K562 (cell line): ENCODE data around the gene FAM120AOS. TPM values are rescaled to one million over a fixed set of nuclear protein-coding genes. Genes with fewer than 3 reads are reported as not detected.

Experiments
- ATAC-seq: fragments of 200-7000 bp; cut with Tn5 transposase; 3 replicates; pipeline ENCODE4 v1.9.1; 2020; ENCODE audit warnings: moderate library complexity
- BruUV-seq: library from RNA; stranded (reverse); fragments of 400-500 nt; replicated peaks from 2 replicates; lab custom pipeline; 2021; lab: Mats Ljungman, UMichigan
- CTCF ChIA-PET: fragments of 300-600 bp; formaldehyde crosslinking; extraction: SDS; loops from one replicate; lab custom pipeline; 2021; ENCODE audit warnings: low intra/inter-chr PET ratio; lab: Yijun Ruan, JAX
- POLR2A ChIA-PET: fragments of 300-600, 350-650 bp; sonication (Branson Sonifier 250); formaldehyde crosslinking; extraction: SDS; loops from one replicate; lab custom pipeline; 2021; ENCODE audit warnings: antibody characterized with exemption, inconsistent platforms; lab: Yijun Ruan, JAX
- DNase-seq, 4 experiments: peaks; one replicate each; pipeline versions ENCODE4 v3.0.0 to v3.0.0-alpha.2; 2011 to 2018; ENCODE audit warnings: low spot score in 3 of 4, mixed read lengths in 3 of 4; ENCODE audit errors: extremely low read depth in 1 of 4
- FAIRE-seq: peaks from 2 replicates; lab custom pipeline; 2011; peaks lifted over from hg19 to GRCh38; lab: Jason Lieb, UNC
- H2AFZ ChIP-seq: 2 replicates; pipeline ENCODE4 v1.6.0; 2011; ENCODE audit warnings: low read depth, low read length, control low read depth, inconsistent platforms
- H3K27ac ChIP-seq: fragments of 200-600 bp; 3 replicates; pipeline ENCODE4 v1.8.0; 2011; ENCODE audit warnings: low read depth, mild to moderate bottlenecking, control low read depth, inconsistent platforms, low read length, moderate library complexity, mixed read lengths; ENCODE audit errors: extremely low read depth
- H3K27me3 ChIP-seq, 2 experiments: fragments of 300-600 bp in 1 of 2; 2 replicates in 1 of 2; 3 replicates in 1 of 2; pipeline versions ENCODE4 v1.6.0 to v1.8.0; 2011; ENCODE audit warnings: inconsistent platforms in 2 of 2, low read length in 2 of 2, mild to moderate bottlenecking in 1 of 2, mixed read lengths in 1 of 2, moderate library complexity in 1 of 2; ENCODE audit not compliant: control insufficient read depth in 2 of 2, insufficient read depth in 2 of 2
- H3K36me3 ChIP-seq: fragments of 300-600 bp; 3 replicates; pipeline ENCODE4 v1.8.0; 2011; ENCODE audit warnings: mild to moderate bottlenecking, low read length, inconsistent platforms; ENCODE audit not compliant: control insufficient read depth, insufficient read depth
- H3K4me1 ChIP-seq, 2 experiments: fragments of 200-600 bp in 1 of 2; replicated peaks in 1 of 2; 2 replicates in 1 of 2; 3 replicates in 1 of 2; pipeline versions ENCODE4 v1.5.1 to v1.8.0; 2011; ENCODE audit warnings: inconsistent platforms in 2 of 2, low read length in 2 of 2, mild to moderate bottlenecking in 1 of 2, mixed read lengths in 1 of 2, moderate library complexity in 1 of 2; ENCODE audit not compliant: control insufficient read depth in 2 of 2, insufficient read depth in 2 of 2
- H3K4me2 ChIP-seq: 2 replicates; pipeline ENCODE4 v1.6.1; 2011; ENCODE audit warnings: low read length, control low read depth, inconsistent platforms, mixed read lengths; ENCODE audit not compliant: insufficient read depth
- H3K4me3 ChIP-seq: fragments of 200-600 bp; sonication (generic), shearing (Covaris generic); 2 replicates; pipeline ENCODE4 v1.5.1; 2016; ENCODE audit warnings: control low read depth, inconsistent platforms
- H3K79me2 ChIP-seq: fragments of 200-600 bp; 3 replicates; pipeline ENCODE4 v1.8.0; 2011; ENCODE audit warnings: low read length, inconsistent platforms; ENCODE audit not compliant: control insufficient read depth, insufficient read depth
- H3K9ac ChIP-seq, 2 experiments: 2 replicates each; pipeline versions ENCODE4 v1.6.0 to v1.6.1; 2011; ENCODE audit warnings: low read depth in 2 of 2, low read length in 2 of 2, control low read depth in 1 of 2, inconsistent platforms in 1 of 2, mild to moderate bottlenecking in 1 of 2, mixed read lengths in 1 of 2; ENCODE audit not compliant: insufficient read depth in 1 of 2
- H3K9me1 ChIP-seq: one replicate; pipeline ENCODE4 v1.6.0; 2011; ENCODE audit warnings: inconsistent platforms, mild to moderate bottlenecking, low read length, moderate library complexity; ENCODE audit not compliant: control insufficient read depth, insufficient read depth
- H3K9me3 ChIP-seq: replicated peaks from 2 replicates; pipeline ENCODE4 v1.5.1; 2011; ENCODE audit warnings: low read depth, low read length, inconsistent platforms; ENCODE audit not compliant: control insufficient read depth, insufficient read depth
- H4K20me1 ChIP-seq: replicated peaks from 2 replicates; pipeline ENCODE4 v1.6.1; 2011; ENCODE audit warnings: low read length, inconsistent platforms, mixed read lengths; ENCODE audit not compliant: control insufficient read depth, insufficient read depth
- PBX2 ChIP-seq, 2 experiments: IDR thresholded peaks in 1 of 2; conservative IDR thresholded peaks in 1 of 2; 2 replicates each; pipeline ENCODE4 v1.6.1; 2016; ENCODE audit warnings: low read depth in 2 of 2, mild to moderate bottlenecking in 1 of 2, missing compliant biosample characterization in 1 of 2, missing genetic modification characterization in 1 of 2, moderate library complexity in 1 of 2
- YY1 ChIP-seq, 3 experiments: IDR thresholded peaks; 2 replicates each; pipeline ENCODE4 v1.6.1; 2011; ENCODE audit warnings: low read length in 2 of 3, mild to moderate bottlenecking in 2 of 3, moderate library complexity in 2 of 3, borderline replicate concordance in 1 of 3, control low read depth in 1 of 3, low read depth in 1 of 3; ENCODE audit not compliant: insufficient read depth in 3 of 3, insufficient replicate concordance in 2 of 3, control insufficient read depth in 1 of 3, insufficient read length in 1 of 3; ENCODE audit errors: extremely low read depth in 1 of 3
- ZC3H11A ChIP-seq: IDR thresholded peaks from 2 replicates; pipeline ENCODE4 v1.6.1; 2012; ENCODE audit warnings: low read depth, low read length, improper control_type of control experiment
- ZFX ChIP-seq: sonication (generic); formaldehyde crosslinking; IDR thresholded peaks from 2 replicates; pipeline ENCODE4 v1.8.0; 2022; ENCODE audit warnings: mild to moderate bottlenecking, missing genetic modification reagents, moderate library complexity
- WGBS: fragments of 100-300 bp; shearing (Covaris generic); methylation state at CpG from one replicate; pipeline ENCODE4 v1.1.6; 2016; ENCODE audit warnings: low coverage, mixed read lengths; ENCODE audit not compliant: insufficient coverage; ENCODE audit errors: missing lambda C conversion rate; 5-methylcytosine and 5-hydroxymethylcytosine counted together
- in situ Hi-C: fragments of 300-500 bp; cut with MboI; formaldehyde crosslinking; loops from 4 replicates; pipeline ENCODE4 v1.15.0; 2018; ENCODE audit warnings: inconsistent platforms, mixed read lengths
- intact Hi-C: fragments of 100-400 bp; cut with micrococcal nuclease; formaldehyde crosslinking; loops from 2 replicates; pipeline ENCODE4 v1.14.2; 2022
- polyA plus RNA-seq, 8 experiments: library from polyadenylated mRNA; depleted of rRNA in 4 of 8; stranded (reverse) in 5 of 8; unstranded in 3 of 8; fragments of >200 nt; fragmentation: Nextera tagmentation in 2 of 8; fragmentation: Illumina TruSeq in 1 of 8; extraction: Ambion mirVana in 2 of 8; extraction: Trizol in 1 of 8; gene quantifications; 2 replicates each; pipeline versions ENCODE4 v1.2.1 to v1.2.3, GENCODE V29; 2011 to 2014; ENCODE audit warnings: inconsistent platforms in 1 of 8, missing spikeins in 1 of 8
- total RNA-seq, 7 experiments: library from RNA; depleted of rRNA in 6 of 7; stranded (reverse); fragments of >200 nt in 6 of 7; fragmentation: Illumina TruSeq in 2 of 7; extraction: Trizol in 2 of 7; gene quantifications; 2 replicates each; pipeline versions ENCODE4 v1.2.1 to v1.2.3, GENCODE V29; 2011 to 2021; ENCODE audit warnings: low replicate concordance in 1 of 7

FAM120AOS gene
- total and polyA plus RNA-seq, 9 of the 15 experiments (the other 6 are each of a cell fraction or from before 2014, with no cell fraction given), result 18.8 to 53.4 (median 41.4) TPM

GRCh38 chr9:93464395-93464794 is 11.0 kb upstream of the FAM120AOS start:
- H3K4me1 ChIP-seq, result peaks cover 8 to 31% of the 10 kb centered on the region in 2 experiments; a peak in 4 of 5 replicates

More at GRCh38 chr9:93464395-93464794, 11.0 kb upstream of the FAM120AOS start:
- ATAC-seq (peak; percentile 17), DNase-seq (no peak), FAIRE-seq (no peak)
- intact Hi-C loops (no loop called here), in situ Hi-C loops (no loop called here)
- Histone ChIP-seq H3K27me3 (no peaks in the 10 kb centered on the region), H4K20me1 (peaks cover 18% of the 10 kb centered on the region), H3K9me1 (peaks cover 3% of the 10 kb centered on the region), H3K4me2 (0 out of 2 replicates have a peak overlapping the region, but pooled peaks have one; percentile 37), H2AFZ (no peak overlapping the region), H3K9me3 (no peaks in the 10 kb centered on the region), H3K27ac (peak overlapping the region; percentile 16; the same call in 2 of the 3 replicates), H3K79me2 (peaks cover 100% of the 10 kb centered on the region), H3K4me3 (no peak overlapping the region), H3K36me3 (peaks cover 21% of the 10 kb centered on the region; the same call in 2 of the 3 replicates), H3K9ac (no peak overlapping the region)
- BruUV-seq, result no TSS peak
- POLR2A ChIA-PET, result interaction anchor here (0.6 to 4.1 kb wide), 6 partner anchors 8 to 202 kb away, joined by 3 to 53 read pairs (median 4); partner anchors contain the start of gene FAM120AOS
- TF ChIP-seq ZC3H11A, result no peak
- TF ChIP-seq PBX2 (CRISPR knock-in tag; IDR thresholded peaks at IDR 0.05; ENCODE audit: low read depth), result no peak
- peak; percentile 20; the same call in 1 of the 2 replicates for TF ChIP-seq PBX2 (tag; conservative IDR thresholded peaks at IDR 0.05; ENCODE audit: low read depth)
- peak in 1 of 3 experiments; percentile 19 for TF ChIP-seq YY1 (IDR thresholded peaks at IDR 0.05; ENCODE audit: borderline replicate concordance in 1 of 3, control insufficient read depth in 1 of 3, extremely low read depth in 1 of 3, insufficient read depth in 3 of 3, insufficient read length in 1 of 3, insufficient replicate concordance in 2 of 3, low read depth in 1 of 3, low read length in 2 of 3)
- TF ChIP-seq ZFX, result 0 out of 2 replicates have a peak, but pooled peaks have one; percentile 13
- WGBS, result 21% methylated on average over 3 of the region's 3 CpGs
- CTCF ChIA-PET, result no interaction called here
